Measurements from ENCODE around the gene TMUB1.

- TF ChIP-seq POLR2AphosphoS5 (IDR thresholded peaks at IDR 0.05; ENCODE audit: low read depth, low read length) (no peak), TAF1 (IDR thresholded peaks at IDR 0.05; ENCODE audit: low read depth, low read length) (no peak), POLR2A (IDR thresholded peaks at IDR 0.05; ENCODE audit: low read depth, low read length) (no peak), SPI1 (IDR thresholded peaks at IDR 0.05; ENCODE audit: low read depth, low read length) (no peak), PAX5 (IDR thresholded peaks at IDR 0.05; ENCODE audit: insufficient read depth, low read length, severe bottlenecking) (no peak), POU2F2 (IDR thresholded peaks at IDR 0.05; ENCODE audit: low read depth, low read length) (no peak)
Measured at GRCh38 chr7:151122276-151122675, 39.0 kb upstream of the TMUB1 start.
